Measurements from ENCODE around the gene UQCRC1.

Gene UQCRC1

GRCh38 chr3:48599077-48599501, 10.4 kb downstream of the UQCRC1 start:
- no peak for DNase-seq (ENCODE audit: low read depth in 2 of 2)

- DNase-seq (ENCODE audit: low read depth in 2 of 2): no peak
These were observed 10.9 kb downstream of the UQCRC1 start for GRCh38 chr3:48598323-48599076.

GRCh38 chr3:48597408-48597800, 12.0 kb downstream of the UQCRC1 start:
- no peak for DNase-seq (ENCODE audit: low read depth in 2 of 2)

- DNase-seq (ENCODE audit: low read depth in 2 of 2): no peak
These were observed 12.6 kb downstream of the UQCRC1 start for GRCh38 chr3:48596676-48597407.

- no peak for DNase-seq (ENCODE audit: low read depth in 2 of 2)
These were observed 13.3 kb downstream of the UQCRC1 start for GRCh38 chr3:48596157-48596556.

- DNase-seq (ENCODE audit: low read depth in 2 of 2): no peak
These were observed 13.8 kb downstream of the UQCRC1 start for GRCh38 chr3:48595526-48596121.

- no peak for DNase-seq (ENCODE audit: low read depth in 2 of 2)
These were observed 14.3 kb downstream of the UQCRC1 start, which contains the start of gene COL7A1 for GRCh38 chr3:48595075-48595525. TSS of gene COL7A1 (minus strand) at chr3:48595329. CDS start at chr3:48595159, 170 bp downstream.

- no peak for DNase-seq (ENCODE audit: low read depth in 2 of 2)
These were observed 14.9 kb downstream of the UQCRC1 start for GRCh38 chr3:48594417-48595049.

GRCh38 chr3:48593337-48593736, 16.1 kb downstream of the UQCRC1 start:
- no peak for DNase-seq (ENCODE audit: low read depth in 2 of 2)

GRCh38 chr3:48592519-48593087, 16.8 kb downstream of the UQCRC1 start:
- no peak for DNase-seq (ENCODE audit: low read depth in 2 of 2)

- no peak for DNase-seq (ENCODE audit: low read depth in 2 of 2)
These were observed 17.4 kb downstream of the UQCRC1 start for GRCh38 chr3:48591886-48592518.

GRCh38 chr3:48591436-48591835, 18.0 kb downstream of the UQCRC1 start:
- no peak for DNase-seq (ENCODE audit: low read depth in 2 of 2)

- no peak for DNase-seq (ENCODE audit: low read depth in 2 of 2)
These were observed 21.2 kb downstream of the UQCRC1 start for GRCh38 chr3:48588230-48588629.

GRCh38 chr3:48587686-48588085, 21.8 kb downstream of the UQCRC1 start:
- no peak for DNase-seq (ENCODE audit: low read depth in 2 of 2)

- DNase-seq (ENCODE audit: low read depth in 2 of 2): no peak
These were observed 24.0 kb downstream of the UQCRC1 start for GRCh38 chr3:48585411-48585810.

- no peak for DNase-seq (ENCODE audit: low read depth in 2 of 2)
These were observed 24.6 kb downstream of the UQCRC1 start for GRCh38 chr3:48584836-48585235.

GRCh38 chr3:48581621-48582481, 27.6 kb downstream of the UQCRC1 start:
- no peak for DNase-seq (ENCODE audit: low read depth in 2 of 2)

GRCh38 chr3:48576647-48577046, 32.8 kb downstream of the UQCRC1 start:
- no peak for DNase-seq (ENCODE audit: low read depth in 2 of 2)

- no peak for DNase-seq (ENCODE audit: low read depth in 2 of 2)
These were observed 34.1 kb downstream of the UQCRC1 start for GRCh38 chr3:48575366-48575765.

- no peak for DNase-seq (ENCODE audit: low read depth in 2 of 2)
These were observed 35.4 kb downstream of the UQCRC1 start for GRCh38 chr3:48573973-48574585.
